CD4-positive, alpha-beta T cell treated with Interleukin-6 at 100 ng/mL for 8 hours (primary cell): ENCODE measurements around the gene AMY2A.
"Not testable (repeated sequence)": the region's sequence is repeated elsewhere in the genome, so short reads cannot be mapped to it uniquely, and the experiment has no call there.

Source experiments
- DNase-seq: peaks from one replicate; pipeline ENCODE4 v3.0.0-alpha.2; 2020; ENCODE audit warnings: mixed read lengths, low spot score

Gene AMY2A

GRCh38 chr1:103616994-103617477 lies at the start of gene AMY2A:
Gene AMY2A, plus strand, starts transcription at chr1:103617427. Its CDS starts 14 bp downstream, at chr1:103617441.
- not testable (repeated sequence) for DNase-seq

DNA sequence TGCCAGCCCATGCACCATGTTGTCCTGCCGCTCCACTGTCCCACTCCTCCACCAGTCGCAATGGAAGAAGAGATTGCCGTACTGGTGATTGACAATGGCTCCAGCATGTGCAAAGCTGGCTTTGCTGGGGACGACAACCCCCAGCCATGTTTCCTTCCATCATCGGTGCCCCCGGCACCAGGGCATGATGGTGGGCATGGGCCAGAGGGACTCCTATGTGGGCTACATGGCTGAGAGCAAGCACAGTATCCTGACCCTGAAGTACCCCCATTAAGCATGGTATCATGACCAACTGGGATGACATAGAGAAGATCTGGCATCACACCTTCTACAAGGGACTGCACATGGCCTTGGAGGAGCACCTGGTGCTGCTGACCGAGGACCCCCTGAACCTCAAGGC lies 47.7 kb upstream of the AMY2A start:
- no peak for DNase-seq

GRCh38 chr1:103571289-103571688 lies 45.9 kb upstream of the AMY2A start, which contains the start of gene AMY2B:
Gene AMY2B, plus strand, starts transcription at chr1:103571589. Its CDS starts 14 bp downstream, at chr1:103571603.
- not testable (repeated sequence) for DNase-seq

DNA sequence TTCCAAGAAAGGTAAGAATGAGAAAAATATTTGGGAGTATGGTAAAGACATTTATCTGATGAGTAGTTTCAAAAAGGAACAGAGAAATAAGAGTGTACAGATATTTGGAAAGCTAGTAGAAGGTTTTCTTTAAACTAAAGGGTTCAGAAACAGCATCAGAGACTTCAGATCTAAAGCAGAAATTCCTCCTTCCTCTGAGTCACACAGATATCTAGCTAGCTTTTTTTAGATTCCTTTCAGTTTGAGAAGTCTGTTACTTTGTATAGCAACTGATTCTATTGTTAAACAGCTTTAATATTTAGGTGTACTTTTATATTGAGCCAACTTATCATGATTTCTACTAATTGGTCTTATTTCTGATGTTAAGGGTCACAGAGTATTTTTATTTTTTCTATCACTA lies 41.2 kb upstream of the AMY2A start:
- no peak for DNase-seq

DNA sequence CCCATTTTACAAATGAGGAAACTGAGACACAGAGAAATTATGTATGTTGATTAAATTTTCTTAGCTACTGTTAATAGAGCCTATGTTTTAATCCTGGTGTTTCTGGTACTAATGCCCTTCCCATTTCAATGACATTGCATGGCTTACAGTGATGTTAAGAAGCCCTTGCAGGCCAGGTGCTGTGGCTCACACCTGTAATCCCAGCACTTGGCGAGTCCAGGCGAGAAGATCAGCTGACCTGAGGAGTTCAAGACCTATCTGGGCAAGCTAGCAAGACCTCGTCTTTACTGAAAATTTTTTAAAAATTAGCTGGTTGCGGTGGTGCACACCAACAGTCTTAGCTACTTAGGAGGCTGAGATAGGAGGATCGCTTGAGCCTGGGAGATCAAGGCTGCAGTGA lies 40.4 kb upstream of the AMY2A start:
- DNase-seq: not testable (repeated sequence)

DNA sequence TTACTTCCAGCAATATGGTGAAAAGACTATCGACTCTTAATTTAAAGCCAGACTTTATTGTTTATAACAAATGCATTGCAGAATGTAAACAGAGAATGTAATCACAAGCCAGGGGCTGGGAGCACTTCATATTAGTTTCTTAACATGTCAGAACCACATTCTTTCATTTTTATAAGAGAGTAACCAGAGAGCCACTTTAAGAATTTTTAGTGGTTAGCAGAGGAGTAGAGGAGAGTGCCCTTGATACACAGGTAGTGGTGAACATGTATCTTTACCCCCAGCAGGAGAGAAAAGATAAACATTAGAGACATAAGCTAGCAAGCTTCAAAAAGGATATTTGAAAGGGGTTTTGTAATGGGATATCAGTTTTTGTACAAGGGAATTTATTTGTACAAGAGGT lies 34.8 kb upstream of the AMY2A start:
- DNase-seq: no peak

GRCh38 chr1:103583887-103584286 lies 33.3 kb upstream of the AMY2A start:
- no peak for DNase-seq

DNA sequence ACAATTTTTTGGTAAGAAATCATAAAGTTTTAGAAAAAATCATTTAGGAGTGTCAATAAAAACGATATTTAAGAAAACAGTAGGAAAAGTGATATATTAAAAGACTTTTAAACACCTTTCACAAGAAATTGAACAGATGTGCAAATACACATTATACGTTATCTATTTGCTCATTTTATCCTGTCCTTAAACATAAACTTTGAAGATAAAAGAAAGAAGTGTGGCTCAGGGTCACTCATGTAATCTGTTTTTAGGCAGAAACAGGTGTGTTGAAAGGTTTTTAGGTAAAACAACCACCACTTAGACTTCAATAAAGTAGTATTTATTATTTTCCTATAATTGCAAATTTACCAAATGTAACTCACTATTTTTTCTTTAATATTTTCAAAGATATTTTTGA lies 32.7 kb upstream of the AMY2A start:
- DNase-seq: no peak

DNA sequence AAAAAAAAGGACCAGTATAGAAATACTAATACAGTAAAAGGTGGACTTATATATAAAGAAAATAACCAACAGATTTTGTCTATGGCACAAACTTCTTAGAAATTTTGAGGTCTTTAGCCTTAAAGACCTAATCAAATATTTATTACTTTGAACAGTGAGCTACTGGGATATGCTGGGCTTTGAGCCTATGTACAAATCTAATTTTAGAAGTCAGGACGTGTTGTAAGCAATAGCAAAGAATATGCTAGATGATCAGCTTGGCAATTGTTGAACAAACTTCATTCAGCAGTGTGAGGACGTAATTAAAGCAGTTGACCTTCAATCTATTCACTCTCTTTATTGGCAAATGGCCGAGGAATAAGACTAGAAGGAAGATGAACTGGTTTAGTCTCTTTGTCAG lies 14.5 kb upstream of the AMY2A start:
- not testable (repeated sequence) for DNase-seq

GRCh38 chr1:103616362-103616761 lies 865 bp upstream of the AMY2A start:
- no peak for DNase-seq

DNA sequence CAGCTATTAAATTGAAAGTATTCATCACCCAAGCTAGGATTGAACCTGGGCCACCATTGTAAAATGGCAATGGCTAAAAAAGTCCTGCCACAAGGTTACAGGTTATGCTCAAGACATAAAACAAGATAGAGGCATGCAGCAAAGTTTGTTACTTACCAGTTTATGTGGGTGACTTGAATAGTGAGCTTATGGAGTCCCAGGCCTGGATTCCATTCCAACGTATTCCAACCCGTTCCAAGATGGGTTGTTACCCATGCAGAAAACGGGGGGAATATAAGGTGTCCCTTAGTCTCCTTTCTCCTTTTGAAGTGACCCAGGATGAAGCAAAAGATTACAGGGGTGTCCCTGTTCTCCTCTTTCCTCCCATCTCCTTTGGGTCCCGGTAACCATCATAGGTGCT lies 10.2 kb downstream of the AMY2A start:
- DNase-seq: not testable (repeated sequence)

DNA sequence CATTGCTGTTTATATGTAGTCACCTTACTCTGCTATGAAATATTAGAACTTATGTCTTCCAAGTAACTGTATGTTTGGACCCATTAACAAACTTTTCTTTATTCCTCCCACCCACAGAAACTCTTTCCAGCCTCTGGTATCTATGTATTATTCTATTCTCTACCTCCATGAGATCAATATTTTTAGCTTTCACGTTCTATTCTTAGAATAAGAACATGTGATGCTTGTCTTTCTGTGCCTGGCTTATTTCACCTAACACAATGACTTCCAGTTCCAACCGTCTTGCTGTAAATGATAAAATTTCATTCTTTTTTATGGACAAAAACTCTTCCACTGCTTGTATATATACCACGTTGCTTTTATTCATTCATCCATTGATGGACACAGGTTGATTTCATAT lies 24.0 kb downstream of the AMY2A start:
- not testable (repeated sequence) for DNase-seq

- not testable (repeated sequence) for DNase-seq
Measured at GRCh38 chr1:103643908-103644307, 26.7 kb downstream of the AMY2A start.

DNA sequence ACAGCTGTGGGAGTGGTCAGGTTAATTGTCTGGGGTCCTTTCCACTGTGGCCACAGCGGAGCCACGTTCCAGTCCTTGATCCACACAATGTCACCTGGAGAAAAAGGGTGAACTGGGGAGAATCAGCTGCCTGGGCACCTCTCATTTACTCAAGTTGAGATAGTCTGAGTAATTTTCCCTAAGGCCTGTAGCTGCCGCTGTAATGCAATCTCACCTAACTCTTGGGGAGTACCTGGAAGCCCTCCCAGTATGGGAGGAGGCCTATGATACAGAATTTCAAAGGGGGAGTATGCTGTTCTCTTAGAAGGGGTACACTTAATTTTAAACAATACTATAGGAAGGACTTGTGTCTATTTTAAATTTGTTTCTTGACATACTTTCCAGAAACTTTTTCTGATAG lies 33.1 kb downstream of the AMY2A start:
- DNase-seq: not testable (repeated sequence)

DNA sequence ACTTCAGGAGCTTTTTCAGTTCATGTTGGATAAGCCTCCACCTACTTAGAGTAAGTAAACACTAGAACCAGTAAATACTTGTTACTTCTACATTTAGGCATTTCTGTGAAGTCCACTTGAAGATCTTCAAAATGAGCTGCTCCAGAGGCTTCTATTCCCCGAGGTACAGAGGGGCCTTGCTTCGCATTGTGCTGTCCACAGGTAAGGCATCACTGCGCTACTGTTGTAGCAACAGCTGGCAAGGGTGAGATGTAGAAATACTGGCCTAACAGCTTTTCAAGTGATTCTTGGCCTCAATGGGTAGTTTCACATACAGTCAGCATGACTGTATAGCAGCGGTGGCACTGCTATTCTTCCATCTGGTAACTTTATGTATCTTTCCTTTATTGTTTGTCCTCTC lies 33.7 kb downstream of the AMY2A start:
- not testable (repeated sequence) for DNase-seq

GRCh38 chr1:103654133-103654532 lies 36.9 kb downstream of the AMY2A start:
- DNase-seq: not testable (repeated sequence)

GRCh38 chr1:103655460-103655859 lies 38.2 kb downstream of the AMY2A start, which contains the start of gene AMY1A:
Gene AMY1A, plus strand, starts transcription at chr1:103655760. Its CDS starts 571 bp downstream, at chr1:103656331.
- DNase-seq: not testable (repeated sequence)
